Sigmoid colon (tissue), 7 donors: Measurements from ENCODE around the gene NCOR2. TPM values are rescaled to one million over a fixed set of nuclear protein-coding genes. Genes with fewer than 3 reads are reported as not detected.

Experiments
- DNase-seq: peaks from one replicate; pipeline ENCODE4 v3.0.0-alpha.2; 2019
- H3K27ac ChIP-seq, 4 donors: fragments of 200-600 bp; sonication (generic); one replicate each; pipeline ENCODE4 v1.5.1; 2016 to 2019; ENCODE audit warnings: mild to moderate bottlenecking in 1 of 4
- H3K27me3 ChIP-seq, 3 donors: fragments of 200-600 bp; sonication (generic); one replicate each; pipeline ENCODE4 v1.5.1; 2019; ENCODE audit warnings: mild to moderate bottlenecking in 1 of 3
- H3K36me3 ChIP-seq, 4 donors: fragments of 200-600 bp; sonication (generic); one replicate each; pipeline ENCODE4 v1.5.1; 2016 to 2019
- H3K4me1 ChIP-seq, 4 donors: fragments of 200-600 bp; sonication (generic); one replicate each; pipeline ENCODE4 v1.5.1; 2017 to 2019
- H3K4me3 ChIP-seq, 4 donors: fragments of 200-600 bp; sonication (generic); one replicate each; pipeline ENCODE4 v1.5.1; 2017 to 2019; ENCODE audit warnings: mild to moderate bottlenecking in 2 of 4, moderate library complexity in 1 of 4
- H3K9me3 ChIP-seq, 4 donors: fragments of 200-600 bp in 3 of 4; sonication (generic) in 3 of 4; one replicate each; pipeline versions ENCODE4 v1.5.1 to v1.6.1; 2013 to 2019
- CTCF ChIP-seq, 4 experiments: fragments of 450-650 bp in 3 of 4; fragments of 200-600 bp in 1 of 4; IDR thresholded peaks; one replicate each; pipeline ENCODE4 v1.5.1; 2016 to 2019; ENCODE audit warnings: antibody characterized with exemption in 4 of 4, mild to moderate bottlenecking in 3 of 4, moderate library complexity in 2 of 4
- EP300 ChIP-seq, 4 donors: sonication (generic); formaldehyde crosslinking; IDR thresholded peaks; one replicate each; pipeline ENCODE4 v1.6.1; 2017; ENCODE audit warnings: antibody characterized with exemption in 4 of 4
- POLR2A ChIP-seq, 2 donors: fragments of 450-650 bp; IDR thresholded peaks; one replicate each; pipeline ENCODE4 v1.6.1; 2016; ENCODE audit warnings: antibody characterized with exemption in 2 of 2, mild to moderate bottlenecking in 2 of 2, moderate library complexity in 2 of 2
- POLR2AphosphoS5 ChIP-seq, 4 donors: sonication (generic); formaldehyde crosslinking; IDR thresholded peaks; one replicate each; pipeline ENCODE4 v1.6.1; 2017; ENCODE audit warnings: antibody characterized with exemption in 4 of 4
- WGBS, 2 donors: extraction: QIAGEN DNeasy Blood & Tissue Kit; methylation state at CpG; one replicate each; pipeline ENCODE4 v1.1.7; 2013; 5-methylcytosine and 5-hydroxymethylcytosine counted together
- intact Hi-C: fragments of 100-400 bp; cut with DNase I; formaldehyde crosslinking; loops from one replicate; pipeline ENCODE4 v1.15.1; 2023
- polyA plus RNA-seq, 3 donors: library from polyadenylated mRNA; stranded (reverse); fragments of 200-250 nt; gene quantifications; one replicate each; pipeline ENCODE4 v1.2.3, GENCODE V29; 2013
- total RNA-seq, 4 donors: library from RNA; depleted of rRNA; stranded (reverse); fragments of >200 nt; gene quantifications; one replicate each; pipeline ENCODE4 v1.1.0, GENCODE V29; 2016
- donor health status: healthy with polysubstance abuse.
- donor health status: Bipolar disorder and iron deficiency.
- donor health status: healthy.

The NCOR2 gene
- total and polyA plus RNA-seq, 7 donors = 18.6 to 134 (median 47.9) TPM

- no peak for DNase-seq
- intact Hi-C loops = no loop called here
- Histone ChIP-seq H3K36me3 (no peaks in the 10 kb centered on the region), H3K27ac (no peak overlapping the region), H3K4me3 (no peak overlapping the region), H3K27me3 (no peaks in the 10 kb centered on the region), H3K9me3 (peaks cover 0 to 3% (median 0%) of the 10 kb centered on the region in 4 donors), H3K4me1 (no peaks in the 10 kb centered on the region)
- 74 to 79% methylated on average over 15 of the region's 15 CpGs for WGBS, 2 donors
- no peak for TF ChIP-seq POLR2A (IDR thresholded peaks at IDR 0.05)
- no peak for TF ChIP-seq CTCF (IDR thresholded peaks at IDR 0.05)
- no peak for TF ChIP-seq POLR2AphosphoS5 (IDR thresholded peaks at IDR 0.05)
- TF ChIP-seq EP300 (IDR thresholded peaks at IDR 0.05) = no peak
These were observed 14.1 kb upstream of the NCOR2 start for GRCh38 chr12:124581307-124582107.

- TF ChIP-seq CTCF (IDR thresholded peaks at IDR 0.05) = no peak
- TF ChIP-seq POLR2A (IDR thresholded peaks at IDR 0.05) = no peak
- no peak for TF ChIP-seq POLR2AphosphoS5 (IDR thresholded peaks at IDR 0.05)
- TF ChIP-seq EP300 (IDR thresholded peaks at IDR 0.05) = no peak
- peaks cover 0 to 3% (median 0%) of the 10 kb centered on the region in 4 donors for H3K9me3 ChIP-seq
- H3K4me3 ChIP-seq = no peak overlapping the region
- H3K36me3 ChIP-seq = no peaks in the 10 kb centered on the region
- H3K27ac ChIP-seq = no peak overlapping the region
- intact Hi-C loops = loop anchor here (10.0 kb wide), 1 partner anchor 545 kb away; no protein-coding TSS in a partner anchor
- no peak for DNase-seq
- WGBS, 2 donors = 95 to 96% methylated on average over 5 of the region's 5 CpGs
- no peaks in the 10 kb centered on the region for H3K4me1 ChIP-seq
- H3K27me3 ChIP-seq = no peaks in the 10 kb centered on the region
These were observed 12.6 kb upstream of the NCOR2 start for GRCh38 chr12:124579921-124580517.

- Histone ChIP-seq H3K9me3 (peaks cover 0 to 3% (median 0%) of the 10 kb centered on the region in 4 donors), H3K4me1 (peaks cover 0 to 4% (median 2%) of the 10 kb centered on the region in 4 donors), H3K4me3 (no peak overlapping the region), H3K36me3 (no peaks in the 10 kb centered on the region), H3K27ac (no peak overlapping the region), H3K27me3 (no peaks in the 10 kb centered on the region)
- TF ChIP-seq POLR2AphosphoS5 (IDR thresholded peaks at IDR 0.05) (no peak), POLR2A (IDR thresholded peaks at IDR 0.05) (no peak), EP300 (IDR thresholded peaks at IDR 0.05) (no peak), CTCF (IDR thresholded peaks at IDR 0.05) (no peak)
- 90 to 93% methylated on average over 3 of the region's 3 CpGs for WGBS, 2 donors
- intact Hi-C loops = loop anchor here (10.0 kb wide), 1 partner anchor 544 kb away; no protein-coding TSS in a partner anchor
- DNase-seq = no peak
These were observed 11.4 kb upstream of the NCOR2 start for GRCh38 chr12:124578854-124579253.

GRCh38 chr12:124578445-124578844 lies 11.0 kb upstream of the NCOR2 start:
- Histone ChIP-seq H3K4me3 (no peak overlapping the region), H3K36me3 (no peaks in the 10 kb centered on the region), H3K27ac (no peak overlapping the region), H3K9me3 (peaks cover 0 to 3% (median 0%) of the 10 kb centered on the region in 4 donors), H3K27me3 (no peaks in the 10 kb centered on the region), H3K4me1 (peaks cover 0 to 8% (median 5%) of the 10 kb centered on the region in 4 donors)
- TF ChIP-seq POLR2A (IDR thresholded peaks at IDR 0.05) (no peak), POLR2AphosphoS5 (IDR thresholded peaks at IDR 0.05) (no peak), CTCF (IDR thresholded peaks at IDR 0.05) (no peak), EP300 (IDR thresholded peaks at IDR 0.05) (no peak)
- 86 to 93% methylated on average over 8 of the region's 8 CpGs for WGBS, 2 donors
- intact Hi-C loops = loop anchor here (10.0 kb wide), 1 partner anchor 544 kb away; no protein-coding TSS in a partner anchor
- no peak for DNase-seq
